A172 (cell line): ENCODE results near the gene HDAC11. TPM values are rescaled to one million over a fixed set of nuclear protein-coding genes. Genes with fewer than 3 reads are reported as not detected.
"Not testable (repeated sequence)": the region's sequence is repeated elsewhere in the genome, so short reads cannot be mapped to it uniquely, and the experiment has no call there.

Source experiments
- DNase-seq: peaks from one replicate; pipeline ENCODE4 v3.0.0-alpha.2; 2015; ENCODE audit warnings: low spot score
- total RNA-seq: library from RNA; depleted of rRNA; stranded (reverse); fragments of >200 nt; shearing (Covaris generic); gene quantifications from 2 replicates; pipeline ENCODE4 v1.2.3, GENCODE V29; 2014; rRNA removed

HDAC11 gene, protein sequence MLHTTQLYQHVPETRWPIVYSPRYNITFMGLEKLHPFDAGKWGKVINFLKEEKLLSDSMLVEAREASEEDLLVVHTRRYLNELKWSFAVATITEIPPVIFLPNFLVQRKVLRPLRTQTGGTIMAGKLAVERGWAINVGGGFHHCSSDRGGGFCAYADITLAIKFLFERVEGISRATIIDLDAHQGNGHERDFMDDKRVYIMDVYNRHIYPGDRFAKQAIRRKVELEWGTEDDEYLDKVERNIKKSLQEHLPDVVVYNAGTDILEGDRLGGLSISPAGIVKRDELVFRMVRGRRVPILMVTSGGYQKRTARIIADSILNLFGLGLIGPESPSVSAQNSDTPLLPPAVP
- 16.7 and 17.4 TPM in 2 replicates for total RNA-seq

- peak; percentile 95 for DNase-seq
Measured at GRCh38 chr3:13479582-13480339, at the start of gene HDAC11. Gene HDAC11, plus strand, starts transcription at chr3:13480306. Its CDS starts 42 bp downstream, at chr3:13480348.

DNA sequence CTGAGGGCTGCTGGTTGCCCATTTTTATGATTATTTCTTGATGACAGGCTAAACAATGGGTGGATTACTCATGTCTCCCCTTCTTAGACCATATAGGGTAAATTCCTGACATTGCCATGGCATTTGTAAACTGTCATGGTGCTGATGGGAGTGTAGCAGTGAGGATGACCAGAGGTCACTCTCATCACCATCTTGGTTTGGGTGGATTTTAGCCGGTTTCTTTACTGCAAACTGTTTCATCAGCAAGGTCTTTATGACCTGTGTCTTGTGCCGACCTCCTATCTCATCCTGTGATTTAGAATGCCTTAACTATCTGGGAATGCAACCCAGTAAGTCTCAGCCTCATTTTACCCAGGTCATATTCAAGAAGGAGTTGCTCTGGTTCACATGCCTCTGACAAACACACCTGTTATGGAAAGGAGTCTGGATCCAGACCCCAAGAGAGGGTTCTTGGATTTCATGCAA is 49.7 kb upstream of the HDAC11 start:
- DNase-seq: peak; percentile 25

GRCh38 chr3:13432093-13432492 is 48.0 kb upstream of the HDAC11 start:
- no peak for DNase-seq

- no peak for DNase-seq
Measured at GRCh38 chr3:13433912-13434311, 46.2 kb upstream of the HDAC11 start.

DNA sequence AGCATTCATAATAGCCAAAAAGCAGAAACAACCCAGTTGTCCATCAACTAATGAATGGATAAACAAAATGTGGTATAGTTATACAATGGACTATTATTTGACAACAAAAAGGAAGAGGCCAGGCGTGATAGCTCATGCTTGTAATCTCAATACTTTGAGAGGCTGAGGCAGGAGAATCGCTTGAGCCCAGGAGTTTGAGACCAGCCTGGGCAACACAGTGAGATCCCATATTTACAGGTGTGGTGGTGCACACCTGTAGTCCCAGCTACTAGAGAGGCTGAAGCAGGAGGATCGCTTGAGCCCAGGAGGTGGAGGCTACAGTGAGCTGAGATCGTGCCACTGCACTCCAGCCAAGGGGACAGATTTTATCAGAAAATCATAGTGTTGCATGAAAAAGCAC is 43.9 kb upstream of the HDAC11 start:
- not testable (repeated sequence) for DNase-seq

DNA sequence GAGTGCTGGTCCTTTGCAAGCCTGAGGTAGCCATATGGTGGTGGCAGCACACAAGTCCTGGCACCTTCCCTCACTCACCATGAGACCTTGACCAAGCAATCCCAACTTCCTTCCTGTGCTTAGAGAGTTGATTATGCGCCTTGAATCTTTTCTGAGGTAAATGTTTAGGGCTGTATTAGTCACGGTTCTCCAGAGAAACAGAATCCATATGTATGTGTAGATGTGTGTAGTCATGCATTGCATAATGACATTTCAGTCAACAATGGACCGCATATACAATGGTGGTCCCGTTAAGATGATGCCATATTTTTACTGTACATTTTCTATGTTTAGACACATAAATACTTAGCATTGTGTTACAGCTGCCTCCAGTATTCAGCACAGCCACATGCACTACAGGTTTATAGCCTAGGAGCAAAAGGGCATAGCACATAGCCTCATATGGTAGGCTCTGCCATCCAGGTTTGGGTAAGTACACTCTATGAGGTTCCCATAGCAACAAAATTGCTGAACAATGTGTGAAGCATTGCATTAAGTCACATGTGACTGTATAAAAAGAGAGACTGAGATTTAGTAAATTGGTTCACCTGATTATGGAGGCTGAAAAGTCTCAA is 39.8 kb upstream of the HDAC11 start:
- no peak for DNase-seq

- not testable (repeated sequence) for DNase-seq
Measured at GRCh38 chr3:13442882-13443281, 37.2 kb upstream of the HDAC11 start.

DNA sequence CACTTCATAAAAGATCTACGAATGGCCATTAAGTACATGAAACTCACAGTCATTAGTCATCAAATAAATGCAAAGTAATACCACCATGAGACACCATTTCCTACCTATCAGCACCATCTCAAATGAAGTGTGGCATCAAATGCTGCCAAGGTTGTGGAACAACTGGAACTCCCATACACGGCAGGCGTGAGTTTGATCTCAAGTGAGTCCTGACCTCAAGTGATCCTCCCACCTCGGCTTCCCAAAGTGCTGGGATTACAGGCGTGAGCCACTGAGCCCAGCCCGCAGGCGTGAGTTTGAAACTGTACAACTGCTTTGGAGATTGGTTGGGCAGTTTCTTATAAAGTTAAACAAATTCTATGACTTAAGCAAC is 28.8 kb upstream of the HDAC11 start:
- peak; percentile 57 for DNase-seq

DNA sequence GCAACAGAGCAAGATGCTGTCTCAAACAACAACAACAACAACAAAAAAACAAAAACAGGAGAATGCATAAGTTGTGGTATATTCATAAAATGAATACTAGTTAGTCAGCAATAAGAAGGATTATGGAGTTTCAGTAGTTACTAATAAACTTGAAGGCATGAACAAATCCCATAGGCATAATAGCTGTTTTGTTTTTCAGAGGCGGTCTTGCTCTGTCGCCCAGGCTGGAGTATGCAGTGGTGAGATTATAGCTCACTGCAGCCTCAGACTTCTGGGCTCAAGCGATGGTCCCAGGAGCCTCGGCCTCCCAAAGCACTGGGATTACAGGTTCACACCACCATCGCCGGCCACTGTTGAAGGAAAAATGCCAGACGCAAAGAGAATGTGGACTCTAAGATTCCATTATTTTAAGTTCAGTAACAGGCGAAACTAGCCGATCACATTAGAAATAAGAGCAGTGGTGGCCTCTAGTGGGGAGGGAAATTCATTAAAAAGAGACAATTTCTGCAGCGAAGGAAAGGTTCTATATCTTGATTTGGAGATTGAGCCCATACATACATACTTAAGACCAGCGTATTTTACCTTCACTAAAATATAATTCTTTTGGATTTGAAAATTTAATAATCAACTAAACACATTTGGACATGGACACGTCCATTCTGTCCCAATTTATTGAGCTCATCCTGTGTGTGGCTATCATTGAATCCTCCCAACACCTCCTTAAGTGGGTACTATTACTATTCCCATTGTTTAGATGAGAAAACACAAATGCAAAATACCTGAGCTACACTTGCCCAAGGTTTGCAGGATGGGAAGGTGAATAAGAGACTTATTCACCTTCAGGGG is 27.4 kb upstream of the HDAC11 start:
- peak; percentile 75 for DNase-seq

- no peak for DNase-seq
Measured at GRCh38 chr3:13455644-13456043, 24.5 kb upstream of the HDAC11 start.

- DNase-seq: no peak
Measured at GRCh38 chr3:13457593-13457992, 22.5 kb upstream of the HDAC11 start.

DNA sequence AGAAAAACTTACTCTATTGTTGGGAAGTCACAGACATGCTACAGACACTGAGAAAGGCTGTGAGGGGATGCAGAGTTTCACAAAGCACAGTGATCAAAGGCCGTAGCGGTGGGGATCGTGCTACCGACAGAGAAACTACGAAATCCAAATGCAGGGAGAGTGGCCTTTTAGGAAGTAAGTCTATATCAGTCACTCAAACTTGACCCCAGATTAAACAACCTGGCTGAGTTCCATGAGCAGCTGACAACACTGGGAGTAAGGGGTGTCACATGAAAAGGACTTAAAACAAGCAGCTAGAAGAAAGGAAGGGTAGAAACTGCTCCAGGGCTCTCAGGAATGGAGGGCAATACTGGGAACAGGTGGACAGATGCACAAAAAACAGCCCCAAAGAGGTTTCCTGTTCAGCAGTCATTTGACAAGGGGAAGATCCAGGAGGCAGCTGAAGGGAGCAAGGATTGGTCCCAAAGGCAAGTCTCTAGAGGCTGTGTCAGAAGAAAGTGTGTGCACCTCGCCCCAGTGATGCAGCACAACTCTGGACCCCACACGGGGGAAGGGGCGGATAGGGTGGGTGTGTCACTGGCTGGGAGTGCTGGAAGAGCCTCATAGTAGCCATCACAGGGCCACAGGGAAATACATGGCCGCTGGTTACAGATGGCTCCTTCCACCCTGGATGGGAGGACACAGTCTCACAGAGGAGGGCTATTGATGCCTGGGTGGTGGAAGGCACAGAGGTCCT is 20.3 kb upstream of the HDAC11 start:
- no peak for DNase-seq

GRCh38 chr3:13460341-13460736 is 19.8 kb upstream of the HDAC11 start:
- no peak for DNase-seq

- DNase-seq: no peak
Measured at GRCh38 chr3:13461169-13462124, 18.7 kb upstream of the HDAC11 start.

- DNase-seq: no peak
Measured at GRCh38 chr3:13462125-13462629, 17.9 kb upstream of the HDAC11 start.

GRCh38 chr3:13462822-13463221 is 17.3 kb upstream of the HDAC11 start:
- DNase-seq: no peak

DNA sequence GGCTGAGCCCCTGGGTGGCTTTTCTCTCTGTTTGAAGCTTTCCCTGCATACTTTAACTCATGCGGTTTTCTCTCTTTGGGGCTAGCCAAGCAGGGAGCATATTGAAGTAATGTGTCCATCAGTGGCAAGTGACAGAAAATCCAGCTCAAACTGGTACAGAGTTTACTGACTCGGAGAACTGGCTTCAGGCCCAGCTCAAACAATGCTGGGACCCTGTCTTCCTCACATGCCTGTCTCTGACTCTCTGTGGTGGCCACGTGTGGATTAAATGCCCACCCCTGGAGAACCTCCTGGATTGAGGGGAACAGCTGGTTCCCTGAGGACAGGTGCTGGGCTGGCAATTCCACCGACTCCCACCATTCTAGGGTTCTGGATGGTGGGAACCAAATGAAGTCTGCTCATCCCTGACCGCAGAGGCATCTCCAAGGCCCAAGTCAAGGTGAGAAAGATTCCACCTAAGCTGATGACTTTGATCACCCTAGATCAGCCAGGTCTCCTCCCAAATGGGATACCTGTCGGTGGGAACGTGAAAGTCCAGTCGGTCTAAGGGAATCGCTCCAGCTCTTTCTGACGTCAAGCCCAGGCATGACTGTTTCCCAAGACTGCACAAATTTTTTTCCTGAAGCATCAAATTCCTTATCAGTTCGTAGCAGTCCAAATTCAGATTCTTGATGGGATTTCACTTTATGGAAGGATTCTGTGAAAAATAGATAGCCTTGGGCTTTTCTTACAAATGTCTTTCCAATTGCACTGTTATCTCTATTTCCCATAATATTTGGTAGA is 16.3 kb upstream of the HDAC11 start:
- DNase-seq: no peak

GRCh38 chr3:13465236-13465873 is 14.8 kb upstream of the HDAC11 start:
- no peak for DNase-seq
